Effector CD8-positive, alpha-beta T cell (primary cell): ENCODE data around the gene GDPD5.

Experiments used
- DNase-seq: peaks from one replicate; lab custom pipeline; 2025; lab: John Stamatoyannopoulos, UW

The GDPD5 gene

DNA sequence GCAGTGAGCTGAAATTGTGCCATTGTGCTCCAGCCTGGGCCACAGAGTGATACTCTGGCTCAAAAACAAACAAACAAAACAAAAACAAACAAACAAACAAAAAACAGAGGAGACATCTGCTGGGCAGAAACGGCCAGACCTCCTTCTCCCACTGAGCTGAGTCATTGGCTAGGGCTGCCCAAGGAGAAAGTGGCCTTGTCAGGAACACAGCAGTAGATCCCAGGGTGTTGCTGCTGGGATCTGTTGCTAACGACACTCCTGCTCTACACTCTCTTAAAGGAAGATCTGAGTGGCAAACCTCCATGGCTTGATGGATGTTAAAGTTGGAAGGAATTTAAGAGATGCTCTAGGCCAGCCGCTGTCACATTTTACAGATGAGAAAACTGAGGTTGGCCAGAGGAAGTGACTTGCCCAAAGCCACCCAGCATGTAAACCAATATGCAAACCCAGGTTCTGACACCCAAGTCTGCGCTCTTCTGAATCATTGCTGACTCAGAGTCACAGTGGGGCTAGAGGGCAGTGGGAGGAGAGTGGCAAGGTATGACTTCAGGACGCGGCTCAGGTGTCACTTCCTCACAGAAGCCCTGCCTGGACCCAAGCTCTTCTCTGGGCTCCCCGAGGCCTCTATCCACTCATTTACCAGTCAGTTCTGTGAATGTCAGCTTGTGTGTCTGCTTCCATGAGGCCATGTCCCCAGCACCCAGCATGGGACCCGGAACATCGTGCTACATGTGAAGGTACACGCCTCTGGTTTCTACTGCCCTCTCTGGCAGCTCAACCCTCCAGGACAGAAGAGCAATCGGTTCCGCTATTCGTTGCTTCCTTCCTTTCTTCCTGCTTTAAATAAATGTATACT is 11.3 kb upstream of the GDPD5 start:
- no peak for DNase-seq

DNA sequence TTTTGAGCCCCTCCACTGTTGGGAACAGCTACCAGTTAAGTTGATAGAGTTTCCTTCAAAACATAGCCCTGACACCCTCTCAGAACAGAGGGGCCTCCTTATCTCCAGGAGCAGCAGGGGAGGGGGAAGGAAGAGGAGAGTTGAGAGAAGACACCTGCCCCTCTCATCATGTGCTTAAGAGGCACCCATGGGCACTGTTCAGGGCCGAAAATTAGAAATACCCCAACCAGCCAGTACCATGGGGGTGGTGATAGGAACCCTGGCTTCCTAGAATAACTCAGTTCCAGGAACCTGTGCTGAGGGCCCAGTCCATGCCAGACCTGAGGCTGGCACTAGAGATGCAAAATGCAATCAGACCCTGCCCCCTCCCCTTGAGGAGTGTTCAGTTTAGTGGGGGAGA is 9.3 kb upstream of the GDPD5 start:
- no peak for DNase-seq

DNA sequence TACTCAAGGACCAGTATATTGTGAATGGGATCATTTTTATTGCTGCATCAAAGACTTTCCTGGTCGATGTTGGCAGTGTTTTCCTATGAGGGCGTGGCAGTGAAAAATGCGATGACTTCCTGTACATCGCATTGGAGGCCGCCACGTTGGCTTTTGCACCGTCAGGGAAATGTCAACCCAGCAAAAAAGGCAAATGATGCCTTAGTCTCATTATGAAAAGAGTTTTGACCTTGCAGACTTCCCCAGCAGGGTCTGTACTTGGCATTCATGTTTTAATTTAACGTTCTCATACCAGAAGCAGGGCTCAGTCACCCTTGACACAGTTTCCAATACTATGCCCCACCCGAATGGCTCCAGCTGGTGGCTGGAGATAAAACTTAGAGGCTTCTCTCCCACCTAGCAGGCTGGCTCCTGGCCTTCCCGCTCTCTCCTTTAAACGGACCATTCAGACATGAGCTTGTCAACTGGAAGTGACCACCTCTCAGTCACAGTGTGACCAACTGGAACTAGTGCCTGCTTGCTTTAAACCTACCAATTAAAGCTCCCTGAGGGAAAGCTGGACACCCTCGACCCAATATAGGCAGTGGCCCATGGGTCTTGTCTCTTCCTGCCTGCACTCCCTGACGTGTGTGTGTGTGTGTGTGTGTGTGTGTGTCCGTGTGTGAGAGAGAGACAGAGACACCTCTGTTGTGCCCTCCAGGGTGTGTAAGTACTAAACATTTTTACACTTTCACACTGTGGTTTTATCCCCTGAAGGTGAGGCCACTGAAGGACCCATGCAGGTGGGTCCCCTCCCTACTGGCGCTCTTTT is 8.7 kb upstream of the GDPD5 start:
- no peak for DNase-seq

DNA sequence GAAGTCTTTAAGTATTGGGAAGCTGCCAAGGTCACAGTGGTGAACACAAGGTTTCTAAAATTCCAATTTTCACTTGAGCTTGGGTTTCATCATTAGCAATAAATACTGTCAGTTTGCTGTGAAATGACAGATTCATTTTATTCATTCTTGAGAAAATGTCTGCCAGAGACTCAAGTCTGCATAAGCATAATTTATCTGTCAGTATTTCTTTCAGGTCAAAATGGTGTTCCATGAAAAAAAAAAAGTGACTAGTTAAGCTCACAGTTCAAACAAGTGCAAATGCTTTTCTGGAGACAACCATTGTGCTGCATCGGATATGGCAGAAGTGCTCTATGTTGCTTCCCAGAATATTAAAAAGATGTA is 8.1 kb upstream of the GDPD5 start:
- no peak for DNase-seq

DNA sequence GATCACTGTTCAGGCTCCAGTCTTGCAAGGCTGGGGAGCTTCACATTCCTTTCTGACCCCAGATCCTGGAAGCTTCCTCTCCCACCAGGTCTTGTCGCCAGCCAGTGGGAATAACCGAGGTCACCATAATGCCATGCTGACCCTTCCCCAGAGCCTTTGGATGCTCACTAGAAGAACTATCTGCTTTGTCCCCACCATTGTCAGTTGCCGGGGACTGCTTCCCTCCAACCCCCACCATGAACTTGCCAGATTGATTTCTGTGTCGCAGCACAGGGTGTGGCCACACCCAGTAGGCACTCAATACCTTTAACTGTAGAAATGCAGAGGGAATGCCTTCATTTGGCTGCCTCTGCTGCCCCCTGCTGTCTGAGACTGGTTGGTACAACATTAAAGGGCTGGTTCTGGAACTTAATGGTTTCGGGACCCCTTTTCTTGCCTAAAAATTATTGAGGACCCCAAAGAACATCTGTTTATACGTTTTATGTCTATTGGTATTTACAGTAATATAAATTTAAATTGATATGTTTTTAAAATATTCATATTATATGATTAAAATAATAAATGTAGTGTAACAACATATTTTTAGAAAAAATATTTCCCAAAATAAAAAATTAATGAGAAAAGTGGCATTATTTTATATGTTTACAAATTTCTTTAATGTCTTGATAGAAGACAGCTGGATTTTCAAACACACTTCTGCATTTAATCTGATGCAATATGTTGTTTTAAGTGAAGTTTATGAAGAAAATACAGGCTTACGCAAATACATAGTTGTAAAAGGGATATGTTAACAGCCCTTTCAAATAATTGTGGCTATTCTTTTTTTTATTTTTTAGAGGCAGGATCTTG is 6.7 kb upstream of the GDPD5 start:
- DNase-seq = peak; percentile 82

DNA sequence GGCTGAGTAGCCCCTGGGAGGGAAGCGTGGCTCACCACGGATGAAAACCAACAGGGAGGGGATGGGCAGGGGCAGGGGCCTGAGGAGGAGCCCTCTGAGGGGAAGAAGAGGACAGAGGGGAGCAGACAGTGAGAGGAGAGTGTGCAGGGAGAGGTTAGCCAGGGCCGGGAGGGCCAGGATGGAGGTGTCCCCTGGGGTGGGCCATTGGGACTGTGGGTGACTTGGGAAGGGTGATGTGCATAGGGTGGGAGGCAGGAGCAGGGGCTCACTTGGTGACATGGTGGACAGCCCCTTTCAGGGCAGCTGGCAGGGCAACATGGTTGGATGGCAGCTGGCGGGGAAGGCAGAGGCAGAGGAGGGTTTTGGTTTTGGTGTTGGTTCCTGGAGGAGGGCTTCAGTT is 5.6 kb upstream of the GDPD5 start:
- DNase-seq = no peak

DNA sequence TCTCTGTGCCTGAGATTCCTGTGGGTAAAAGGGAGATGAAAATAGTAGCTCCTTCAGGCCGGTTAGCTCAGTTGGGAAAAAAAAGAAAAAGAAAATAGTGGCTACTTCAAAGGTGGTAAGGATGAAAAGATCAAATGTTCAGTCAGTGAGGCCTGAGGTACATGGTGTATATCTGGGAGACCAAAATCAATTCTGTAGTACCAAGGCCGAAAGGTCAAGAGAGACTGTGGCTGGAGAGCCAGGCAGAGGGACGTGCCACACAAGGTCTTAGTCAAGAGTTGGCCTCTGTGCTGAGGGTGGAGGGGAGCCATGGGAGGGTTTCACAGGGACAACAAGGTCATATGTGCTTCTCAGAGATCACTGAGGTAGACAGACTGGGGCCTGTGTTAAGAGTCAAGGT is 4.8 kb upstream of the GDPD5 start:
- DNase-seq = no peak

DNA sequence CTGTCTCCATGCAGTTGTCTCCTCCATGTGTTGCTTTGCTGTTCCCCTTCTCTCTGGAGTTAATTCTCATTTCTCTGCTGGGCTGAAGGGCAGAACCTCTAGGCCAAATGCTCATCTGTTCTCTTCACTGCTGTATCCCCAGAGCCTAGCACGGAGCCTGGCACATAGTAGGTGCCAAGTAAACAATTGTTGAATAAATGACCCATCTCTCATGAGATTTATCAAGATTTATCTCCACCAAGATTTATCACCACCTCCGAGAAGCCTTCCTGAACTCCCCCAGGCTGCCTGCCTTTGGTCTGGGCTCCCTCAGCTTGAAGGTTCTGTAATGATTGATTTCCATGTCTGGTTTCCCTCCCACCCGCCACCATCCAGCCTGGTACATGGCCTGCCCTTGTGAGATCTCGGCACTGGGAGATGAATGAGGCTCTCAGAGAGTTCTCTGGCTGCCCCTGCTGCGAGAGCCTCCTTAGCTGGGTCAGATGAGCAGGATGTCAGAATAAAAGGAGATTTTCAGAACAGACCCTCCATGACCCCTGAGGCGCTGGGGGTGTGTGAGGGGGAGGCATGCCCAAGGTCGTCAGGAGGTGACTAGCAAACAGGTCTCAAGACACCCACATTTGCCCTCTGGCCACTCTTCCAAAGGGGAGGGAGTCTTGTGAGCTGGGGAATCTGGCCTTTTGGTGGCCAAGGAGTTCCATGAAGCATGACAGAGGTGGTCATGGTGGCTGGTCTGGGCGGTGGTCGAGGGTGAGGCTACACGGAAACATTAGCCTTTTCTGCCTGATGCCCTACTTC is 2.4 kb upstream of the GDPD5 start:
- DNase-seq = no peak

DNA sequence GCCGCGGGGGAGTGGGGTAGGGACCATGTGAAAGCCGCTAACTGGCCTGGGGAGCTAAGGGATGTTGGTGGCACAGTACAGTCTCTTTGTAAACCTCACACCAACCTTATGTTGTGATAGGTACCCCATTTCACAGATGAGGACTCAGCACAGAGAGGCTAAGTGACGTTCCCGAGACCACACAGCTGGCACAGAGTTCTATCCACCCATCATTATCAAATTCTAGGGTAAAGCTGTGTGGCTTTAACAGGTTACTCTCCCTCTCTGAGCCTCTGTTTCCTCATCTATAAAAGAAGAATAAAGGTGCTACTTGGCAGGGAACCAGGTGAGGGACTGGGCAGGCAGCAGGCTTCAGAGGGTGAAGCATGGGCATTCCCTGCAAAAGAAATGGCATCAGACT is 1.4 kb upstream of the GDPD5 start:
- no peak for DNase-seq

DNA sequence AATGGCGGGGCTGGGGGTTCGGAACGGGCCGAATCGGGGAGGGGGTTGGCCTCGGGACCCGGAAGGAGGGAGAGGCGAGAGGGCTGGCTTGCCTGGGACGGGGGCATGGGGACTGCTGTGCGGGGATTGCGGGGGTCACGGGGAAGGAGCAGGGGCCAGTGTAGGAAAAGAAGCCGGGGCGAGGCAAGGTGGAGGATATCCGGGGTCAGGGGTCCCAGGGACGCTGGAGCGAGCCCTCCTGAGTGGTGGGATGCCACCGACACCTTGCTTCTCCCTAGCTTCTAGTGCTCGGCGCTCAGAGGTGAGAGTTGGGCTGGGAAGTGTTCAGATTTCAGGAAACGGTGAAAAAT is 426 bp upstream of the GDPD5 start:
- no peak for DNase-seq

DNA sequence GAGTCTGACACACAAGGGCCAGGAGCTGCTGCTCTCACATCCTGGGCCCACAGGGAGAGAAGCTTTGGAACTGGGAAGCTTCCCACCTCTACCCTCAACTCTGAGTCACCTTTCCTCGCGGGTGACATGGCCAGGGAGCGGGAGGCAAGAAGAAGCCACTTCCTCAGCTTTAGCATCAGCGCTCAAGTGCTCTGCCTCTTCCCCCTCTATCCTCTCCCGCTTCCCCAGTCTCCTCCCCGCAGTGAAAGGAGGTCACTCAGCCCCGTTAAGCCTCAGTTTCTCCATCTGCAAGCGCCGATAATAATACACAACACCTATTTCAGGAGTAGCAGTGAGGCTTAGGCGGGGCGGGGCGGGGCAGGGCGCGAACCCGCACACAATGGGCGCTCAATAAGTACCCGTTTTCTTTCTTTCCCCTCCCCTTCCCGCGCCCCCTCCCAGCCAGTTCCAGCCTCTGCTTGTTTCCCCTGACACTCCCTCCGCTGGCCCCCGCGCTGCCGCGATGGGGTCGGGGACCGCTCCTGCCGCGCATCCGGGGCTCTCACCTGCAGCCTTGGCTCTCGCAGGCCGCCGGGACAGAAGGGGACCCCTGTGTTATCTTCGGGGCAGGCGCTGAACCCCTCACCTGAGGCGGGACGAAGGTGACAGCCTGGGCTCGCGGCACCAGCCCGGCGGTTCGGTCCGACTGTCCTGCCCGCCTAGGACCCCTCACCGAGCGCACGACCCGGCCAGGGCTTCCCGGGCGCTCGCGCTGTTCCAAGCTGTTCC is 892 bp downstream of the GDPD5 start:
- peak; percentile 20 for DNase-seq

DNA sequence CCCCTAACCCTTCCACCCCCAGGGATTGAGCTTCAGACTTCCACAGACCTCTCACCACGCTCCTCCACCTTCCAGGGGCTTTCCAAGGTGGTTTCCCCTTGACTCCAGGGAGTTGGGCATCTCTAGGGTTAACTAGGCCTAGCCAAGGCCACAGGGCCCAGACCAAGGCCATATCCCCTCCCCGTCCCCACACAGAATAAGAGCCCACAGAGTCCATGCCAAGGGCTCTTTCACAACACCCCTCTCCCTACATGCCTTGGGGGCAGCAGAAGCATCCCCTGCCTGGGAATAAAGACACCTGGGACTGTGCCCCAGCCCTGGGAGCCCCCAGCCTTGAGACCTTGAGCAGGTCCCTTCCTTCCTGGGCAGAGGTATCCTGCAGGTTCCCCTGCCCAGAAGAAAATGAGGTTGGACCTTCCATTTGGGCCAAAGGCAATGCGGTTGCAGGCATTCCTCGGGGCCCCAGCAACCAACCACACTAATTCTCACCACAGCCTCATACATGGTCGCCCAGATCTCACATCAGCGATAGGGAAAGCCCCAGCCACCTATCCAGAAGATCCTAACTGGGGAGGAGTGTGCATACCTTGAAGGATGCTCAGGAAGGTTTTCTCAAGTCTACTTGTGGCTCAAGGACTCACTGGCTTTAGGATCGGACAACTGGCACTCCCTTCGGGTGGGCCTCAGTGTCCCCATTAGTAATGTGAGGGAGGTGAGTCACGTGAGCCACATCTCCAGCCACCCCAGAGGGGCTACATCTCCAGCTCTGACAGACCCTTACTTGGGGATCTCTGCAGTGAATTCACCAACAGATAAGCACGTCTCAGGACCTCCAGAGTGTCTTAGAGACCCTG is 1.7 kb downstream of the GDPD5 start:
- no peak for DNase-seq

DNA sequence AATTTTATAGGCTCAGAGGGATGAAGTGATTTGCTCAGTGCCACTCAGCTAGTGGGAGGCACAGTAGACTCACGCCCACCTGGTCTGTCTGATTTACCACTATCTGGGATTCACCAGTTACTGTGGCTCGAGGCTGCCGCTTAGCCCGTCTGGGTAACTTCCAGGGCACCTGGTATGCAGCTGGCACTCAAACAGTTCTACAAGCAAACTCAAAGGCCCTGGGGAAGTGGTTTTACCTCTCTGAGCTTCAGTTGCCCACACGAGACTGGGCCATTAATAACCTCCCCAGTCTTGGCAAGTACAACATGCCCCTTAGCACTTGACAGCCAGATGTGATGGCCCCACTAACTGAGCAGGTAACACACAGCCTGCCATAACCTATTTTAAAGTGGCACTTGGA is 2.6 kb downstream of the GDPD5 start:
- DNase-seq = no peak

DNA sequence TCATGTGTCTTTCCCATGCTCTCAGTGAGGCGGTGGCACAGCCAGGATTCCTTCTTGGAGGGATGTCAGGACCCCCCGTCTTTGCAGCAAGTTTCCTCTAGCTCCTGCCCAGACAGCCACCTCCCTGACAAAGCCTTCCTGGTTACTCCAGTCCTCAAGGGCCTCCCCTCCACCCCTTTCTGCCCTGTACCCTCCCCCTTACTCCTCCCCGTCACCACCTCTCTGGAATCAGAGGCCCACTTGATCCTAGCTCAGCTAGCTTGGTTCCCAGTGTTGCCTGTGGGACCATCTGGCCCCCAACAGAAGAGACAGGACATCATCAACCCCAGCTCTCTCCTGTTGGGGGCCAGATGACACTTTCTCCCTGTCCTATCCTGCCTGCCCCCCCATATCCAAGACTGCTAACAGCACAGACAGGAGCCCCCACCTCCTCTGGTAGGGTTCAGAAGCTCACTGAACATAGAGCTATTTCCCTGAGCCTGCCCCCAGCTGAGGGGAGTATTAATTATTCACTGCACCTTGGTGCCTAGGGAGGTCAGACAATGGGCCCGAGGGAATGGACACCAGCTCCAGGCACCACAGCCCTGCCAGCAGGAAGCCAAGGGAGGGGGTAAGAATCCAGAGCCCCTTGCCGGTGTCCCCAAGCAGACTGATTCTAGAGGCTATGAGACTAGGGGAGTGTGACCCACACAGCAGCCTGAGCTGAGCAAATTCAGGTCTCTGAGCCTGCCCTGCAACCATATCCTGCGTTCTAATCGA is 3.3 kb downstream of the GDPD5 start:
- no peak for DNase-seq

DNA sequence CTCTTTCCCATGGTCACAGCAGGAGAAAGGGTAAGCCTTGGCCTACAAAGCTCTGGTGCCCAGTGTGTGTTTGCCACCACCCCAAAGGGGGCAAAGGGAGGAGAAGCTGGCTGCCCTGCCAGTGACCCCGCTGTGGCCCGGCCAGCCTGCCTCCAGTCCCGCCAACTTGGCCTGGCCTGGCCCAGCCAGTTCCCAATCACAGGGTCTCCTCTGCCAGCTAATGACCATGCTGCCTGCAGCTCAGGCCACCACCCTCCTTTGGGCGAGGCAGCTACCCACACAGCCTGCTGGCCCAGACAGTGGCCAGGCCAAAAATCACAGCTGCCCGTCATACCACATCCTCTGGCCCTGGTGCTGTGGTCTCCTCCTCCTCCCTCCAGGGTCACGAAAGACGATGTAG is 5.1 kb downstream of the GDPD5 start:
- no peak for DNase-seq

DNA sequence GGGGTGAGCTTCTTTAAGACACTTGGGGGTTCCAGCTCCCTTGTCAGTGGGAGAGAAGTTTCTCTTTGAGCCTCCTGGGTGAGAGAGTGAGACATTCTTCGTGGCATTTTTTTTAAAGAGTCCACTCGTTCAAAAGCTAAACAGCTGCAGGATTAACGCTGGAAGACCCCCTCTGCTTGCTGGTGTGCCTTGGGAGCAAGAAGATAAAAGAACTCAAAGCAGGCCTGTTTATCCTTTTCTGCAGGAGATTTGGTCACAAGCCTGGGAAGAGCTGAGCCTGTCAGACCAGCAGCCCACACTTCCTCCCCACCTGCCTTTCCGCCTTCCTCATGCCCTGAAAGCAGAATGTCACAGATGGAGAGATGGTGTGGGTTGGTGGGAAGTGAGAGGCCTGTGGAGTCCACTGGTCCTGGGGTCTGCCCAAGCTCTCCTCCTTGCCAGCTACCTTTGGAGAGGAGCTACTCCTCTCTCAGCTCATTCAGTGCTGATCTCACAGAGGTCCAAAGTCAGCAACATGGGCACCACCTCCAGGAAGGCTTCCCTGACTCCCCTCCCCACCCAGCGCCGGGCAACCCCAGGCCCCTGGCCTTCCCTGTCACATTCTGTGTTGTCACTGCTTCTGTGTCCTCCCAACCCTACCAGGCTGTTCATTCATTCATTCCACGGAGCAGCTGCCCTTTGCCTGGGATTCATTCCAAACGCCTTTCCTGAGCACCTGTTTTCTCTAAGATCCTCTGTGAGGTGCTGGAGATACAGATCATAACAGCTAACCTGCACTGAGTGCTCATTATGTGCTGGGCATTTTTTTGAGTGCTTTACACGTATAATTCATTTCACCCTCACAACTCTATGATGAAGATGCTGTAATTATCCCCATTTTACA is 6.7 kb downstream of the GDPD5 start:
- no peak for DNase-seq

DNA sequence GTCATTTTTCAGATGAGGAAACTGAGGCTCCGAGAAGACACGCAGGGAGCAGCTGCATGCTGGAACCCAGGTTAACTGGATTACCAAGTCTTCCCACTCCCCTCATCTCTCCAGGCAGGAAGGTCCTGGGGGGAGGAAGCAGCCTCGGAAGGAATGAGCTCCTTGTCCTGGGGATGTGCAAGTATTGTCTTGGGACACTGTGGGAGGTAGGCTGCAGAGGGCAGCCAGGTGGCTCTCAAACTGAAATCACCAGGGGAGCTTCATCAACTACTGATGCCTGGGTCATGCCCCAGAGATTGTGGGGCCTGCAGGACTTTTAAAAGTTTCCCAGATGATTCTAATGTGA is 7.6 kb downstream of the GDPD5 start:
- DNase-seq = no peak

DNA sequence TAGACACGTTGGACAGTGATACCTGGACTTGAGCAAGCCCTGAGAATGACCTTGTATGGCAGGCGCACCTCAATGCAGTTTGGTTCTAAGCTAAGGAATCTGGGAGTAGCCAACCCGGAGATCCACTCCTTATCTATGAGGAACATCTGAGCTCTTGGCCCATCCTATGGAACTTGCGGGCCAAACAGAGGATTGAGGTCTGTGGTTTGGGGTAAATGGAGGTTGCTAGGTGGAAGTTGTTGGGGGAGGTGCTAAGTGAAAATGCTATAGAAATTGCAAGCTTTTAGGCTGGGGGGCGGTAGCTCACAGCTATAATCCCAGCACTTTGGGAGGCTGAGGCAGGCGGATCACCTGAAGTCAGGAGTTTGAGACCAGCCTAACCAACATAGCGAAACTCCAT is 8.9 kb downstream of the GDPD5 start:
- no peak for DNase-seq
